ENCODE results near the gene ZNF236.

ZNF236 gene

DNA sequence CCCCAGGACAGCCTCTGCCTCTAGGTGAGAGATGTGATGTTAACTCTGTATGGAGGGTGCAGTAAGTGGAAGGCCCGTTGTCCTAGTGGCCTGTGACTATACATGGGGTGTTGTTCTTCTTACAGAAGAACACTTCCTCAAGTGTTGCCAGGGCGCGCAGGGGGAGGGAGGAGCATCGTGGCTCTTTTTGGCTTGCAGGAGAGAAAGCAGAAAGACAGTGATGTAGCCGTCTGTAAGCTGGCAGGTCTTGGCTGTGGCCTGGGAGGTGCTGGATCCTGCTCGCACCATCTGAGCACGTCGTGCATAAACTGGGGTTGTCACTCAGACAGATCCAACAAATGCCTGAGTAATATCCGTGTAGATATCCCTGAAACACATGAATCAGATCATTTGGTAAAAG is 44.3 kb downstream of the ZNF236 start:
- no peak for DNase-seq

DNA sequence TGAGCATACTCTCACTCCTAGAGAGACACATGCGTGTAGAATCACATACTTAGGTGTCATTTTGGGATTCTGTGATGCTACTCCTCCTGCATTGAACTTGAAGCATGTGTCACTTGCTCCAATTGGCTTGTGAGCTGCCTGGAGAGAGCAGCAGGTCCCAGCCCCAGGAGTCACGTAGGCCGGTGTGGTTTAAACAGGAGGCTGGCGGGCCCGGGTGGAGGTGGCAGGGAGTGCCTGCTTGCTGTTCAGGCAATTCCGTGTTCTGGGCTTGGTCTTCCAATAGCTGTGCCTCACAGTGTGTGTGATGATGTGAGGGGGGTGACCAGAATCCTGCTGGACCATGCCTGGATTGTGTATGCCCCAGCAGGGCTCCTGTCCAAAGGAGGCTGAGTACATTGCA is 51.0 kb downstream of the ZNF236 start:
- DNase-seq = no peak

DNA sequence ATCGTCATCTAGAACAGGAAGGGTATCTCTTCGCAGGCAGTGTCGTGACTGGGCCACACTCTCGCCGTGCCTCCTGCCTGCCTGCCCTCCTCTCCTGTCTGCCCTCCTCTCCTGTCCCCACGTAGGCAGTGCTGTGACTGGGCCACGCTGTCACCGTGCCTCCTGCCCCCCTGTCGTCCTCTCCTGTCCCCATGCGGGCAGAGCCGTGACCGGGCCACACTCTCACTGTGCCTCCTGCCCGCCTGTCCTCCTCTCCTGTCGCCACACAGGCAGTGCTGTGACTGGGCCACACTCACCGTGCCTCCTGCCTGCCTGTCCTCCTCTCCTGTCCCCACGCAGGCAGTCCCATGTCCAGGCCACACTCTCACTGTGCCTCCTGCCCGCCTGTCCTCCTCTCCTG is 51.4 kb downstream of the ZNF236 start:
- DNase-seq = no peak

DNA sequence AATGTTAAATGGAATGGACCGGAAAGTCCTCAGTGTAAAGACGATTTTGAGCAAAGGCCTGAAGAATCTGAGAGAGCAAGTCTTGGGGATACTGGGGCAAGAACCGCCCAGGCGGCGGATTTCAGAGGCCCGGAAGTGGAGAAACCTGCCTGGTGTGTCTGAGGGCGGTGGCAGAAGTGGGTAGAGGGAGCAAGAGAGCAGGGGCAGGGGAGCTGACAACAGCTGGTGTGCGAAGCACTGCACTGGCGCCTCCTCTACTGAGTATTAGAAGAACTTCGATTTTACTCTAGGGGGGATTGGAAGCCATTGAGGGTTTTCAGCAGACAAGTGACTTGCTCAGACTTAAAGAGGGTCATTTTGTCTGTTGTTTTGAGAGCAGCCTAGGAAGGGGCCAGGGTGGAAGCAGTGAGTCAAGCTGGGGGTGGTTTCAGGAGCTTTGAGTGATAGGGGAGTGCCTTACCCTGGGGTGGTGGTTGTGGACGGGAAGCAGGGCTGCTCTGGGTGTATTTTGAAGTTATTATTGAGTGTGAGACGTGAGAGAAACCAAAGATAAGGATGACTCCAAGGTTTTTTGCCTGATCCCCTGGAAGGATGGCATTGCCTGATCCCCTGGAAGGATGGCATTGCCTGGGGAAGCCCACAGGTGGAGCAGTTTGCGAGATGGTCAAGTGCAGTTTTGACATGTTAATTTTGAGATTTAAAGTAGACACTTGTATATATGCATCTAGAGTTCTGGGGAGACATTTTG is 52.5 kb downstream of the ZNF236 start:
- no peak for DNase-seq

DNA sequence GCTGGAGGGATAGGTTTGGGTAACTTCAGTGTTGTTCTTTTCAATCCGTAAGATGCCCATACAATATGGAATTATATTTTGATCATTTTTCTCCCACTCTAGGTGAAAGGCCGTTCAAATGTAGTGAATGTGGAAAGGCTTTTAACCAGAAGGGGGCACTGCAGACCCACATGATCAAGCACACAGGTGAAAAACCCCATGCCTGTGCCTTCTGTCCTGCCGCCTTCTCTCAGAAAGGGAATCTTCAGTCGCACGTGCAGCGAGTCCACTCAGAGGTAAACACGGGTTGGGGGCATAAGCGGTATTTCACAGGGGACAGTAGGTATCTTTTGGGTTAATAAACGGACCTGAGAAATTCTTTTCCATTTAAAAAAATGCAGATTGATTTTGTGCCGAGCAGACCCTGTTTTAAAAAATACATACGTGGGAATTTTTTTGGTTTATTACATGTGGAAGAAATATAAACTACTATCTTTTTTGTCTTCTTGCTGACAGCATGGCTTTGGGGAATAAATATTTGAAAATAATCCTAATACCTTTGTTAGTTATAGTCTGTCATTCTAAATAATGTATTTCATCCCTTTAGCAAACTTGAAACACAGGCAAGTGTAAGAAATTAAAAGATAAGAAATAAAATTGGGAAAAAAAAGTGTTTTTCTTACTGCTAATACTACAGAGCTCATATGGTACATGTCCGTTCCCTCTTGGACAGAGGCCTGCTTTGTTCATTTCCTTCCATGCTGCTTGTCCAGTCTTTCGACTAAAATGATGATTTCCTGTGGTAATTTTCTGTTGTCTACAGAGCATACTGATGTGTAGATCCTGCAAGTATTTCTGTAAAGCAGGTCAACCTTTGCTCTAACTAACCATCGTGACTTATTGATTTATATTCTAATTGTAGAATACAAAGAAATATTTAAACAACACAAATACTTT is 53.3 kb downstream of the ZNF236 start:
- no peak for DNase-seq

DNA sequence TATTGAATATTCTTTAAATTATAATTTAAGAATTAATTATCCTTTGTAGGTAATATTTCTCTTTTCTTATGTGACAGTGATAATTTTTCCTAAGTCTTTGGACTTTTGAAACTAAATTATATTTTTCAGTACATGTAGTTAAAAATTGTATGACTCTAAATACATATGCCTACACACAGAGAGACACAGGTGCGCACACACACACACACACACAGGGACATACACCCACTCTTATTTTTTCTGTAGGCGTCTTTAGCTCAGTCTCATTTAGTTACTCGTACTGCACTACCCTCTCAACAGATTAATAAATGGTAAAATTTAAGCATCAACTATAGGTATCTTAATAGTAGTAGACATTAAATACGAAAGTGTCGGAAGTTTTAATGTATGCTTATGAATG is 56.1 kb downstream of the ZNF236 start:
- DNase-seq = no peak

DNA sequence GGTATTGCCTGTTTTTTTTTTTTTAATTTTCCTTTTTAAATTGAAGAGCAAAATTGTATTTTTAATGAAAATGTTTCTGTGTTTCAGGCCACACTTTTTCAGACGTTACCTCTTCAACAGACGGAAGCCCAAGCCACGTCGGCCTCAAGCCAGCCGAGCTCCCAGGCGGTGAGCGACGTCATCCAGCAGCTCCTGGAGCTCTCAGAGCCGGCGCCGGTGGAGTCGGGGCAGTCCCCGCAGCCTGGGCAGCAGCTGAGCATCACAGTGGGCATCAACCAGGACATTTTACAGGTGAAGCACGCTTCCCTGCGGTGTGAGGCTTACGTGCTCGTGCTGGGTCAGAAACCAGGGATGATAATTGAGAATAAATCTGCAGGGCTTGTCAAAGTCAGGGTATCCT is 57.7 kb downstream of the ZNF236 start:
- no peak for DNase-seq

DNA sequence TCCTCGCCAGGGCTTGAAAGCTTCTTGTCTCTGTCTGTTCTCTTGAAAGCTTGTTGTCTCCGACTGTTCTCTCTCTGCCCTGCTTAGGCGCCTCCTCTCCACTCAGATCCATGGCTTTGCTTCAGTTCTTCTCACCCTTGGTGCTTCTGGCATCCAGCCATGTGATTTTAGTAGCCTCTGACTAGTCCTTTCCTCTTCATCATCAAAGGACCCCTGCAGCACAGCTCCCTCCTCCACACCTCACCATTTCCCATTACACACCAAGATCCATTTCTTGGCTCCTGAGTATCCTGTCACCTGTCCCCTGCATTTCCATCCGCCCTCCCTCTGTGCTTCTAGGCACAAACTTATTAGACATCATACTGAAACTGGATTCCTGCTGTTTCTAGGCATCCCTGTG is 59.4 kb downstream of the ZNF236 start:
- no peak for DNase-seq

DNA sequence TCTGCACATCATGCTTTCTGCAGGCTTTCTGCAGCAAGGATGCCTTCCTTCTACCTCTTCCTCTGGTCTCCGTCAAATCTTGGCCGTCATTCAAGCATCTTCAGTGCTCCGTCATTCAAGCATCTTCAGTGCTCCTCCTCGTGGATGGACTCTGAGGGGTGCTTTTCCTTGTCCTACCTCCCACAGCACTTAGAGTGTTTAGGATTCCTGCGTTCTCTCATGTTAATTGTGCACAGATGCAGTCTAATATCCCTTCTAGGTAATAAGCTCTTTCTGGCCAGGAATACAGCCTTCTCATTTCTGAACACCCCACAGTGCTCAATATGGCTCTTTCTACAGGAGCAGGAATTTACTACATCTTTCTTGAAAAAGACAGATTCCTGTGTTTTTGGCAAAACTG is 59.8 kb downstream of the ZNF236 start:
- no peak for DNase-seq

DNA sequence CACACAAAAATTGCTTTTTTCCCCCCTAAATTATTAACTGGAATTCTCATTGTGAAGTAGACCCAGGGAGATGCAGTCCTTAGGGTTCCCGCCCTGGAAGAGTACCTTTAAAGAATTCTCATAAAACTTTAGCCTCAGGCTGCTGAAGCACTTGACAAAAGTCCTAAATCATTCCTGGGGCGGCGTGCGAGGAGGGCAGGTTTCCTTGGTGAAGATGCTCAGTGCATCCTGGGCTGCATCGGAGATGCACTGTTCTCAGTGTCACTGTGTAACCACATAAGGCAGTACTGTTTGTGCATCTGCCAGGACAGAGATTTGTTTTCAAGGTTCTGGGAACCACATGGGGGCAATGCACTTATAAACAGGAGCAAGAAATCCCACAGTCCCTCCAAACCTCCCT is 62.6 kb downstream of the ZNF236 start:
- no peak for DNase-seq

DNA sequence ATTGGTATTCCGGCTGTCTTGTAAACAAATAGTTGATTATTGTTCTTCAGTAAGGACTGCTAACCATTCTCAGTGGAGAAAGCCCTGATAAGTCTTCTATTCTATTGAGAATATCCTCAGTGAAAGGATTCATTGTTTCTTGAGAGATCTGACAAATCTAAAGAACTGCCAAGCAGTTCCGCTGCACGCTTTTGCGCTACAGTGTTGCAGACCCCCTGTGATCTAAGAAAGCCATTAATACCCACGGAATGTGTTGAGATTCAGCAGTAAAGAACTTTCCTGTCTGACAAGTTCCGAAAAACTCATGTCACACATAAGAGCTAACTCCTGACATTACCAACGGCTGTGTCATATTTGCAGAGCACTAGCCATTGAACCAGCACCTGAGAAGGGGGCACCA is 63.8 kb downstream of the ZNF236 start:
- no peak for DNase-seq

DNA sequence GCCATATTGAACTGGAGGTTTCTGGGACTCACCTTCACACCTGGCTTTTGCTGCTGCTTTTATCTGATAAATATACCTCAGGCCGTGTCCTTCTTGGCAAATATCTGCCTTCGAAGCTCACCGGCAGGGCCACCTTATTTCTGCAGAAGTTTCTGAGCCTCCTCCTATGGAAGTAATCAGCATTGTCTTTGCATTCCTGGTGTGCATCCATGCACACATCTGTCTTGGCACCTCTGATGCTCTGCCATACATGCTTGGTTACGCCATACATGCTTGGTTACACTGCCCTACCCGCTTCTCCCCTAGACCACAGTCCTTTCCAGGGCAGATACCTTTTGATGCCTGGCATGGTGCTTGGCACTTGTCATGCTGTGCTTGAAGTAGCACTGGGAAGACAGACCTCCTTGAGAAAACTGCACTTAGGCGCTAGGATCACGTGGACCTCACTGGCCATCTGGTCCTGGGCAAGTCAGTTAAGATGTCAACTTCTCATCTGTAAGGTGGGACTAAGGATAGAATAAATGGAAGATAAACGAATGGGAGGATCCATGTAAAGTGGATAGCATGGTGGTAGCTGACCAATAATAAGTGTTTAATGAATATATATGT is 66.8 kb downstream of the ZNF236 start:
- DNase-seq = no peak

DNA sequence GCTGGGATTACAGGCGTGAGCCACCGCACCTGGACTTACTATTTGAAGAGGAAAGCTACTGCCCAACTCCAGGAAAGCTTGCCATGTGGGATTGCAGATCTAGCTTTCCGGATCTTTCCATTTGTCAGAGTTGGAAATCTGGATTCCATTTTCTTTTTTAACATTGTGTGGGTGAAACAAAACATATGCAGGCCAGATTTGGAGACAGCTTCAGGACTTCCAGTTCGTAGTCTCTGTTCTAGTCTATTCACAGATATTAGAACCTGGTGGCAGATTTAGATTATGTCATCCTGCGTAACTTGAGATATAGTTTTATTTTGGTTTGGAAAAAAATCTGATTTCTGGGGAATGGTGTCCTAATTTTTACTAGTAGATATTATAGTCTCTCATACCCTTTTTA is 70.5 kb downstream of the ZNF236 start:
- no peak for DNase-seq

DNA sequence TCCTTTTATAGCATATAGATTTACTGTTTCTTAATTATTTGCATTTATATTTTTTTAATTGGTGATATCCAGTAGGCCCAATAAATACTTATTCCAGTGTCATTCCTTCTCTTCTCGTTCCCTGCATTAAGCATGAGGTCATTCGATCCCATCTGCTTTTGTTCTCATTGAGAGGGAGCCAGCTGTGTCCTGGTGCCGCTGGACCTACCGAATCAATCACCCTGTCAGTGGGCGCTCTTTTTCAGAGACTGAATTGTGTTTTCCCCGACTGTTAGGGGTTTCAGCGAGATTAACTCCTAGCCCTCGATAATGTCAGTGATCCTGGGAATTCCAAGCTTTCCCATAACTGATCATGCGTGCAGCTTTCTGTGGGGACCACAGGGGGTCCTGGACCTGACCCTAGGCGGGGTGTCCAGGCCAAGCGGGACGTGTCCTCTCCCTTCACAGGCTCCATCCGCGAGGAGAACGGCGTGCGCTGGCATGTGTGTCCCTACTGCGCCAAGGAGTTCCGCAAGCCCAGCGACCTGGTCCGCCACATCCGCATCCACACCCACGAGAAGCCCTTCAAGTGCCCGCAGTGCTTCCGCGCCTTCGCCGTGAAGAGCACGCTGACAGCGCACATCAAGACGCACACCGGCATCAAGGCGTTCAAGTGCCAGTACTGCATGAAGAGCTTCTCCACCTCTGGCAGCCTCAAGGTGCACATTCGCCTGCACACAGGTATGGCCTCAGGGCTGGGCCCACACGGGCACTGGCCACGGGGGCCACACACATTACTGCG is 72.4 kb downstream of the ZNF236 start:
- DNase-seq = no peak

DNA sequence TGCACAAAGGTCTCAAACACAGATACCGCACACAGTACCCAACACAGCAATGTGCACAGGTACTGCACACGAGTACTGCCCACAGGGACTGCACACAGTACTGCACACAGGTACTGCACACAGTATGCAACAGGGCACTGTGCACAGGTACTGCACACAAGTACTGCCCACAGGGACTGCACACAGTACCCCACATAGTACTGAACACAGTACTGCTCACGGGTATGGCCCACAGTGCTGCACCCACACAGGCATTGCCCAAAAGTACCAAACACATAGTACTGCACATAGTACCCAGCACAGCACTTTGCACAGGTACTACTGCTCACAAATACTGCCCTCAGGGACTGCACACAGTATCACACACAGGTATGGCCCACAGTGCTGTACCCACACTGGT is 73.1 kb downstream of the ZNF236 start:
- no peak for DNase-seq

DNA sequence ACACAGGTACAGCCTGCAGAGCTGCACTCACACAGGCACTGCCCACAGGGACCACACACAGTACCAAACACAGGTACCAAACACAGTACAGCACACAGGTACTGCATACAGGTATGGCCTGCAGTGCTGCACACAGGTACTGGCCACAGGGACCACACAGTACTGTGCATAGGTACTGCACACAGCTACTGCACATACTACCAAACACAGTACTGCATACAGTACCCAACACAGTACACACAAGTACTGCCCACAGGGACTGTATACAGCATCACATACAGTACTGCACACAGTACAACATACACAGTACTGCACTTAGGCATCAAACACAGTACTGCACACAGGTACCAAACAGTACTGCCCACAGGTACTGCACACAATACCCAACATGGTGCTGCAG is 74.3 kb downstream of the ZNF236 start:
- DNase-seq = no peak

DNA sequence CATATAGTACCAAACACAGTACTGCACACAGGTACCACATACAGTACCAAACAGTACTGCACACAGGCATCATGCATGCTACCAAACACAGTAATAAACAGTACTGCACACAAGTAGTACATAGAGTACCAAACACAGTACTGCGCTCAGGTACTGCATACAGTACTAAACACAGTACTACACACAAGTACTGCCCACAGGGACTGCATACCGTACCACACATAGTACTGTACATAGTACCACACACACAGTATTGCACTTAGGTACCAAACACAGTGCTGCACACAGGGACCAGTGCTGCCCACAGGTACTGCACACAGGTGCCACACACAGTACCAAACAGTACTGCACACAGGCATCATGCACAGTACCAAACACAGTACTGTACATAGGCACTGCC is 74.9 kb downstream of the ZNF236 start:
- DNase-seq = no peak

DNA sequence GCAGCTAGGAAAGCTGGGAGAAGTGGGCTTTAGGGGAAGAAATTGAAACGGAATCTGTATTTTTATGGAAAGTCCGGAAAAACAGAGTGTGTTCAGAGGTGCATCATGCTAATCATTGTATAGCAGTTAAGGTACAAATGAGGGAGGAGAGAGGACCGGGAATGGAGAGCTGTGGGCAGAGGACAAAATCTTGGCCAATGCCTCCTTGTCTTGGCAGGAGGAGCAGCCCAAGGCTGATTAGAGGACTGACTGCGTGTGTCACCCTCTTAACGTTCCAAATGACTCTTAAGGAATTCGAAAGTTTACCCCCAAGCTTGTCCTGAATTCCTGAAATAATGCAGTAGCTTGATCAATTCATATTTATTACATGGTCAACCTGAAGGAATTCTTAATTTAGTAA is 81.0 kb downstream of the ZNF236 start:
- DNase-seq = no peak

DNA sequence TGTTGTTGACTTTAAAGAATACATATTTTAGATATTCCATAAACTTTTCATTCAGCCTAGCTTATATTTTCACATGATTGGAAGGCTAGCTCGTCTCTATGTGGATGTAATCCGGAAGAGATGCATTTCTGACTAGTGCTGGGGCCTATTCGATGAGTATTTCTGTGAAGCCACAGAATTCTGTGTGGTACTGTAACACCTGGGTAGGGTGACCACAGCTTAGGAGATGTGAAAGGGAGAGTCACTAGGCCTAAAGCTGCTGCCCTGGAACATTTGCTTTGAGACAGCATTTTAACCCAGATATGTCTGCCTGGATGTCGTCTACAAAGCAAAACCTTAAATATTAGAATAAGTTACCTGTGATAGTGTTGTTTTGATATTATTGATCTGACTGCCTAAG is 83.5 kb downstream of the ZNF236 start:
- DNase-seq = no peak

DNA sequence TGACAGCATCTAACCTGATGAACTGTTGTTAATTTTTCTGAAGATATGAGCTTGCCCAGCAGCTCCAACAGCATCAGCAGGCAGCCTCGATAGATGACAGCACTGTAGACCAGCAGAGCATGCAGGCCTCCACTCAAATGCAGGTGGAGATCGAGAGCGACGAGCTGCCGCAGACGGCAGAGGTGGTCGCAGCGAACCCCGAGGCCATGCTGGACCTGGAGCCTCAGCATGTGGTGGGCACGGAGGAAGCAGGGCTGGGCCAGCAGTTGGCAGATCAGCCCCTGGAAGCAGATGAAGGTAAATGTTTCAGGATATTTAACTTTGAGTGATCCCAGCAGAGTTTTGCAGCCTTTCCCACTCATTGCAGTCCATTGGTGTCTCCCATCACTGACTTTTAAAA is 85.9 kb downstream of the ZNF236 start:
- no peak for DNase-seq

DNA sequence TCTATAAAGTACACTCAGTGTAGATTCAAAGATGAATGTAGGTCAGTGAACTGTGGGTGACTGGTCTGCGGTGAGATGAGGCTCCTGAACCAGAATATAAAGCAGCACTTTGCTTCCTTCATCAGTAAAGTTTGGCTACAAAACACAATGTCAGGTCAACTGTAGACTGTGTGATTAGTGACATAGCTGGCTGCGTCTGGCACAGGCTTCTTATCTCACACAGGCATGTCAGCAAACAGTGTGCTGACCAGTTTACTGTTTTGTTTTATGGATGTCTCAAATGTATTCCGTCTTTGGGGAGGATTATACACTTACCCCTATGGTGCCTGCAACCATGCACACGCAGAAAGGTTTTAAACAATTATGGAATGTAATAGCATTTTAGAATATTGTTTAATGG is 87.1 kb downstream of the ZNF236 start:
- no peak for DNase-seq

DNA sequence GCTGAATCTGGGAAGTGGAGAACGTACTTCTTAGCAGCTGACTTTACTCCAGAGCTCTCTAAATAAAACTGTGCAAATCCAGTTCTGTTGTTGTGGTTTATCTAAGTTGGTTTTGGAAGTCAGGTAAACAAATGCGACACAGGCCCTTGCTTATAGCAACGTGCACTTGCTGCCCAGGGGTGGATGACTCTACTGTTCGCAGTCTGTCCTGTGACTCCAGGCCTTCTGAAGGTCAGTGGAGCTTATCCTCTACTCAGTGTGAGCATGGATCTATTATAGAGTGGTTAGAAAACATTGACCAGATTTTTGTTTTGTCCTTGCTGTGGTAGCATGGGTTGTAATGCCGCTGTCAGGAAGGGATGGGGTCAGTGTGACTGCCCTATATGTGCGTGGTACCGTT is 89.1 kb downstream of the ZNF236 start:
- no peak for DNase-seq

DNA sequence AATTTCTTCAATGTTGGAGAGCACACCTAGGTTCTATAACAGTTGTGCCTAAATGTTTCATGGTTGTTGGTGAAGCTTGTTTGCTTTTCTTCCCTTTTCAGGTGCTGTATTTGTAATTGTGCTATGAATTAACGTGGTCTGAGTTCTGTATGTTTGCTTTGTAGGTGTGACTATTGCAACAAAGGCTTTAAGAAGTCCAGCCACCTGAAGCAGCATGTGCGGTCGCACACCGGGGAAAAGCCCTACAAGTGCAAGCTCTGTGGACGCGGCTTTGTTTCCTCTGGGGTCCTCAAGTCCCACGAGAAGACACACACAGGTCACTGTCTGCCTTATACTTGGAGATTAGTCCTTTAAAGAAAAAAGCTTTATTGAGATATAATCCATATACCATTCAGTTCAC is 91.2 kb downstream of the ZNF236 start:
- no peak for DNase-seq

Data from amniotic stem cell (primary cell).